Right kidney (tissue), 1 donor: Measurements from ENCODE around the gene TUBB3.

Experiments
- DNase-seq: peaks from one replicate; pipeline ENCODE4 v3.0.0-alpha.2; 2016

Gene TUBB3

GRCh38 chr16:89938175-89938885 lies 15.2 kb downstream of the TUBB3 start:
- DNase-seq: no peak

DNA sequence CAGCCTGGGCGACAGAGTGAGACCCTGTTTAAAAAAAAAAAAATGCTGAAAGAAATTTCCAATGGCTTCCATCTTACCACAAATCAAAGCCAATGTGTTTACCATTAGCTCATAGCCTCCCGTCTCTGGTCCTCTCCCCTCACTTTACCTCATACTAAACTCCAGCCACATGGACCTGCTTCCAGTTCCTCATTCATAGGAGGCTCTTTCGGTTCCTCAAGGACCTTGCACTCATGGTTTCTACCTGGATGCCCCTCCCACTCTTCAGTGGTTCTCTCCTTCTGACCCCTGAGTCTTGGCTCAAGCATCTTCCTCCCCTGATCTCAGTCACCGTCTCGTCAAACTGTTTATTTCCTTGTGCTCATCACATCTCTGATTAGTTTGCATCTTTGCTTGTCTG lies 21.6 kb downstream of the TUBB3 start:
- DNase-seq: no peak

- DNase-seq: no peak
These were observed 22.5 kb downstream of the TUBB3 start for GRCh38 chr16:89945654-89946053.

GRCh38 chr16:89946515-89946914 lies 23.4 kb downstream of the TUBB3 start:
- no peak for DNase-seq

DNA sequence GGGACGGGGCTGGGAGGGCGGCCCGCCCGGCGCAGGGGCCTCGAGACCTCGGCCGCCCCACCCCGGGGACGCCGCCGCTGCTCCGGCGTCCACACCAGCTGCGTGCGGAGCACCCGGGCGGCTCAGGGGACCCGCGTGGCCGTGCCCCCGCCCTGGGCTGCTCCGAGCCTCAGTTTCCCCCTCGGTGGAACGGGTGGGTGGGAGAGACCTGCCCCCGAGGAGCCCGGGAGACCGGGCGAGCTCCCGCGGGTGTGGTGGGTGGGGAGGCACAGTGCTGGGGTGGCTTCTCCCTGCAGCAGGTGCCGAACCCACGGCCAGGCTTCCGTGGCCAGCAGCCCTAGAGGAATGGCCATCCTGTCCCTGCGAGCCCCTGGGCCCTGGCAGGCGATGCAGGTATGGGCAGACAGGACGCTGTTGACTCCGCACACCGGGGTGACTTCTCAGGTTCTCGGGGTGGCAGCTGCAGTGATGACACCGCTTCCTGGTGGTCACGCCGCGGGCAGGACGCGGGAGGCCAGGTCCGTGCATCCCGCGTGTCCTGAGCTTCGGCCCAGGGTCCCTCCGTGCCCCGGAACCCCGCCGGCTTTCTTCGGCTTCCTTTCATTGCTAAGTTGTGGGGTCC lies 26.1 kb downstream of the TUBB3 start:
- DNase-seq: no peak

- DNase-seq: no peak
These were observed 26.6 kb downstream of the TUBB3 start for GRCh38 chr16:89949756-89950155.

- no peak for DNase-seq
These were observed 28.4 kb downstream of the TUBB3 start for GRCh38 chr16:89951509-89951908.

GRCh38 chr16:89952049-89952448 lies 28.9 kb downstream of the TUBB3 start:
- DNase-seq: no peak

- DNase-seq: no peak
These were observed 29.4 kb downstream of the TUBB3 start for GRCh38 chr16:89952551-89952950.

GRCh38 chr16:89953671-89954406 lies 30.7 kb downstream of the TUBB3 start:
- DNase-seq: no peak

DNA sequence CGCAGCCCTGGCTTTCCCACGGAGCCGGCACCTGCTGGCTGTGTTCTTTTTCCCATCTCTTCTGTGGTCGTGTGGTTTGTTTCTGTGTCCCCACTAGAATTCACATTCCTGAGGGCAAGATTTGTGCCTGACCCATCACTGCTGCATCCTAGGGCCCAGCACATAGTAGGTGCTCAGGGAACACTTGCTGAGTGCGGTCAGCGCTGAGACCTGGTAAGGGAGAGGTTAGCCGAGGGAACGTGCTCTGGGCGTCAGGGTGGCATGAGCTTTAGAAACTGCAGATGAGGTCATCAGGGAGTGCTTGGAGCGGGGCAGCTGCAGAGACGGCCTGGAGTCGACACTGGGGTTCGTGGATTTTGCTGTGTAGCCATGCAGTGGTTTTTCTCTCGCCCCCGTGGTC lies 31.3 kb downstream of the TUBB3 start:
- DNase-seq: no peak

- no peak for DNase-seq
These were observed 32.0 kb downstream of the TUBB3 start for GRCh38 chr16:89955001-89955685.

GRCh38 chr16:89956505-89957215 lies 33.5 kb downstream of the TUBB3 start:
- no peak for DNase-seq

GRCh38 chr16:89957216-89957785 lies 34.2 kb downstream of the TUBB3 start:
- no peak for DNase-seq

DNA sequence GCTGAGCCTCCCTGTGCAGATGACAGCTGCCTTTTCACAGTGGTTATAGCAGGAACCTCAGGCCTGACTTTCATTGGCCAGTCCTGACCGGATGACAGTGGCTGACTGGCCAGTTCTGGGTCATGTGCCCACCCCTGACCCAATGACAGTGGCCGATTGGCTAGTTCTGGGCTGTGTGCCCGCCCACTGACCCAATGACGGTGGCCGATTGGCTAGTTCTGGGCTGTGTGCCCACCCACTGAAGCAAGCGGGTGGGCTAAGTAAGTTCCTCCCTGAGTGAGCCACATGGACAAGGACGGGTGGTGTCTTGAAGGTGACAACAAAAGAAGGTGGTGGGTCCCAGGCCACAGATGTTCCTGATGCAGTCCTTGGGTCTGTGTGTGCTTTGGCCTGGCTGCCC lies 34.9 kb downstream of the TUBB3 start:
- DNase-seq: no peak

DNA sequence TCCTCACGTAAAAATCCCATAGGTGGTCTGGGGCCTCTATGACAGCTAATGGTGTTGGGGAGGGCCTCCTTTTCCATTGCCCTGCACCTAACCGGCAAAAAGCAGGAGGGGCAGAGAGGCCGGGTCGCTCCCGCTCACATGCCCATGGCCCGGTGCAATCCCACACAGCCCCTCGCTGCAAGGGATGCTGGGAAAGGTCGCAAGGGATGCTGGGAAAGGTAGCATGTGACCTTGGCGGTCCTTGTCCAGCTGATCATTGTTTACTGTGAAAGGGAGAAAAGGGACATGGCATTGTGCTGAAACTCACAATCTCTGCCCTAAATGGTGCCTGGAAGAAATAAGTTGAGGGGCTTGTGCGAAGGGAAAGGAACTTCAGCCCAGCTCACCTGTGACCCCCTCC lies 35.5 kb downstream of the TUBB3 start:
- no peak for DNase-seq

GRCh38 chr16:89960966-89961365 lies 37.8 kb downstream of the TUBB3 start:
- no peak for DNase-seq

DNA sequence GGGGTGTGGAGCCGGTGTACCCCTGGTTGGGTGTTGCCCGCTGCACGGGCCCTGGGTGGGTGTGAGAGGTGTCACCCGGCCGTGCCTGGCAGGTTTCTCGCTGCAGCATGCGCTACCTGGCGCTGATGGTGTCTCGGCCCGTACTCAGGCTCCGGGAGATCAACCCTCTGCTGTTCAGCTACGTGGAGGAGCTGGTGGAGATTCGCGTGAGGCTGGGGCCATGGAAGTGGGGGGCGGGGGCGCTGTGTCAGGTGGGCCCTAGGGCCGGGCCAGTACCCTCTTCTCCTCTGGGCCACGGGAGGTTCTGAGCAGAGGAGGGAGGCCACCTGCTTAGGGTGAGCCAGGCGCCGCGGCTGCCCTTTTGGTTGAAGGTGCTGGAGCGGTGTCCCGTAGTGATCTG lies 38.8 kb downstream of the TUBB3 start:
- no peak for DNase-seq

- DNase-seq: no peak
These were observed 39.8 kb downstream of the TUBB3 start for GRCh38 chr16:89962754-89963498.

DNA sequence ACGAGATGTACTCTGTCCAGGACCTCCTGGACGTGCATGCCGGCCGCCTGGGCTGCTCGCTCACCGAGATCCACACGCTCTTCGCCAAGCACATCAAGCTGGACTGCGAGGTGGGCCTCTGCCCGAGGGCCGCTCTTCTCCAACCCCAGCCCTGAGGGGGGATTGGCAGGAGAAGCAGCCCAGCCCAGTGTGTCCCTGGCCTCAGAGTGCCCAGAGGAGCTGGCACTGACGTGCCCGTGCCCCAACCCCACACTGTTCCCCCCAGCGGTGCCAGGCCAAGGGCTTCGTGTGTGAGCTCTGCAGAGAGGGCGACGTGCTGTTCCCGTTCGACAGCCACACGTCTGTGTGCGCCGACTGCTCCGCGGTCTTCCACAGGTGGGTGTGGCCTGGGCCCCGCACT lies 41.1 kb downstream of the TUBB3 start:
- DNase-seq: no peak
